Adrenal gland (tissue), 5 donors: ENCODE data around the gene BIK.

Experiments
- CTCF ChIP-seq, 6 experiments: fragments of 450-650 bp in 4 of 6; fragments of 200-600 bp in 2 of 6; sonication (generic) in 1 of 6; IDR thresholded peaks; 1 replicate in 5 of 6; 2 replicates in 1 of 6; pipeline versions ENCODE4 v1.5.1 to v1.8.0; 2016 to 2021; ENCODE audit warnings: antibody characterized with exemption in 6 of 6, mild to moderate bottlenecking in 2 of 6, moderate library complexity in 1 of 6
- POLR2A ChIP-seq, 2 donors: fragments of 450-650 bp; IDR thresholded peaks; one replicate each; pipeline ENCODE4 v1.6.1; 2017; ENCODE audit warnings: antibody characterized with exemption in 2 of 2, mild to moderate bottlenecking in 2 of 2, moderate library complexity in 1 of 2
- donor health status: DM: no; HTN: no; CAD: no.

- TF ChIP-seq CTCF (IDR thresholded peaks at IDR 0.05) = no peak
- TF ChIP-seq POLR2A (IDR thresholded peaks at IDR 0.05) = no peak
Observed at GRCh38 chr22:43168471-43169309, 58.1 kb downstream of the BIK start.
